GM18858 (cell line): ENCODE data around the gene COPG1.

ENCODE experiments used
- ATAC-seq: cut with Tn5 transposase; IDR thresholded peaks from one replicate; pipeline ENCODE4 v1.9.1; 2021; ENCODE audit not compliant: unreplicated experiment

The COPG1 gene

GRCh38 chr3:129278966-129279906 is 29.8 kb downstream of the COPG1 start:
- ATAC-seq, result no peak

- no peak for ATAC-seq
Measured at GRCh38 chr3:129280183-129280582, 30.8 kb downstream of the COPG1 start.

- ATAC-seq, result no peak
Measured at GRCh38 chr3:129281726-129282125, 32.3 kb downstream of the COPG1 start.

- peak; percentile 78 for ATAC-seq
Measured at GRCh38 chr3:129282727-129283327, 33.4 kb downstream of the COPG1 start.

GRCh38 chr3:129286081-129286480 is 36.7 kb downstream of the COPG1 start:
- ATAC-seq, result no peak

GRCh38 chr3:129288446-129288845 is 39.0 kb downstream of the COPG1 start:
- ATAC-seq, result no peak

- ATAC-seq, result no peak
Measured at GRCh38 chr3:129289201-129289921, 40.0 kb downstream of the COPG1 start.

GRCh38 chr3:129291236-129291886 is 42.0 kb downstream of the COPG1 start:
- ATAC-seq, result no peak

- ATAC-seq, result no peak
Measured at GRCh38 chr3:129295286-129295685, 45.9 kb downstream of the COPG1 start.

GRCh38 chr3:129304146-129304961 is 54.9 kb downstream of the COPG1 start:
- no peak for ATAC-seq

GRCh38 chr3:129304962-129305222 is 55.5 kb downstream of the COPG1 start:
- ATAC-seq, result no peak

- ATAC-seq, result no peak
Measured at GRCh38 chr3:129305592-129306091, 56.2 kb downstream of the COPG1 start.

GRCh38 chr3:129308636-129309035 is 59.2 kb downstream of the COPG1 start:
- ATAC-seq, result no peak

GRCh38 chr3:129310111-129311011 is 61.0 kb downstream of the COPG1 start:
- ATAC-seq, result no peak

GRCh38 chr3:129311054-129311902 is 61.9 kb downstream of the COPG1 start:
- no peak for ATAC-seq

GRCh38 chr3:129312021-129312639 is 62.7 kb downstream of the COPG1 start:
- no peak for ATAC-seq

- ATAC-seq, result no peak
Measured at GRCh38 chr3:129312671-129313414, 63.4 kb downstream of the COPG1 start.

GRCh38 chr3:129313415-129313664 is 63.9 kb downstream of the COPG1 start:
- ATAC-seq, result no peak
